Right lobe of liver (tissue), 4 donors: ENCODE data around the gene PKP4.

Source experiments
- POLR2A ChIP-seq: fragments of 450-650 bp; IDR thresholded peaks from one replicate; pipeline ENCODE4 v1.6.1; 2017; ENCODE audit warnings: antibody characterized with exemption, mild to moderate bottlenecking
- TF ChIP-seq, protein P1 (sequence below), 4 donors: fragments of 200-600 bp in 3 of 4; fragments of 450-650 bp in 1 of 4; IDR thresholded peaks; one replicate each; pipeline versions ENCODE4 v1.5.1 to v1.8.0; 2016 to 2022; ENCODE audit warnings: antibody characterized with exemption in 4 of 4, mild to moderate bottlenecking in 2 of 4
- donor health status: DM: no; HTN: no; CAD: no.
- donor health status: DM: no; HTN: no; CAD: no.
- donor health status: DM: no; HTN: yes; CAD: no.

DNA sequence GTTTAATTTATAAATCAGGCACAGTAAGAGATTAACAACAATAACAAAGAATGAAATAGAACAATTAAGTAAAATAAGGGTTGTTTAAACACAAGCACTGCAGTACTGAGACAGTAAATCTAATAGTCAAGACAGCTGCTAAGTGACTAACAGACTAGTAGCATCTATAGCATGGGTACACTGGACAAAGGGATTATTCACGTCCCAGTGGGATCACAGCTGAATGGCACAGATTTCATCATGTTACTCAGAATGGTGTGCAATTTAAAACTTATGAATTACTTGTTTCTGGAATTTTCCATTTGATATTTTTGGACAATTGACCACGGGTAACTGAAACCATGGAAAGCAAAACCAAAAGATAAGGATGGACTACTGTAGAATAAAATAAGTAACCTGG, 176.5 kb downstream of the PKP4 start:
- no peak for TF ChIP-seq POLR2A
- TF ChIP-seq, protein P1, sequence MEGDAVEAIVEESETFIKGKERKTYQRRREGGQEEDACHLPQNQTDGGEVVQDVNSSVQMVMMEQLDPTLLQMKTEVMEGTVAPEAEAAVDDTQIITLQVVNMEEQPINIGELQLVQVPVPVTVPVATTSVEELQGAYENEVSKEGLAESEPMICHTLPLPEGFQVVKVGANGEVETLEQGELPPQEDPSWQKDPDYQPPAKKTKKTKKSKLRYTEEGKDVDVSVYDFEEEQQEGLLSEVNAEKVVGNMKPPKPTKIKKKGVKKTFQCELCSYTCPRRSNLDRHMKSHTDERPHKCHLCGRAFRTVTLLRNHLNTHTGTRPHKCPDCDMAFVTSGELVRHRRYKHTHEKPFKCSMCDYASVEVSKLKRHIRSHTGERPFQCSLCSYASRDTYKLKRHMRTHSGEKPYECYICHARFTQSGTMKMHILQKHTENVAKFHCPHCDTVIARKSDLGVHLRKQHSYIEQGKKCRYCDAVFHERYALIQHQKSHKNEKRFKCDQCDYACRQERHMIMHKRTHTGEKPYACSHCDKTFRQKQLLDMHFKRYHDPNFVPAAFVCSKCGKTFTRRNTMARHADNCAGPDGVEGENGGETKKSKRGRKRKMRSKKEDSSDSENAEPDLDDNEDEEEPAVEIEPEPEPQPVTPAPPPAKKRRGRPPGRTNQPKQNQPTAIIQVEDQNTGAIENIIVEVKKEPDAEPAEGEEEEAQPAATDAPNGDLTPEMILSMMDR (IDR thresholded peaks at IDR 0.05) = no peak
